Neural progenitor cell (in vitro differentiated cells): Measurements from ENCODE around the gene CEP128. TPM values are rescaled to one million over a fixed set of nuclear protein-coding genes. Genes with fewer than 3 reads are reported as not detected.

ENCODE experiments used
- DNase-seq: peaks from one replicate; pipeline ENCODE4 v3.0.0-alpha.2; 2016; ENCODE audit warnings: low spot score
- H2AFZ ChIP-seq: fragments of 200-600 bp; sonication (generic); replicated peaks from 2 replicates; pipeline ENCODE4 v1.6.1; 2016; ENCODE audit warnings: antibody characterized with exemption
- H3F3A ChIP-seq: fragments of 200-600 bp; sonication (generic); 2 replicates; pipeline ENCODE4 v1.6.1; 2016; ENCODE audit warnings: antibody characterized with exemption, low read depth
- H3K27ac ChIP-seq: fragments of 200-600 bp; sonication (generic); 2 replicates; pipeline ENCODE4 v1.5.1; 2016; ENCODE audit warnings: mild to moderate bottlenecking
- H3K27me3 ChIP-seq: fragments of 200-600 bp; sonication (generic); 2 replicates; pipeline ENCODE4 v1.6.1; 2016; ENCODE audit warnings: mild to moderate bottlenecking, moderate library complexity
- H3K36me3 ChIP-seq: fragments of 200-600 bp; sonication (generic); 2 replicates; pipeline ENCODE4 v1.5.1; 2016
- H3K4me1 ChIP-seq: fragments of 200-600 bp; sonication (generic); 2 replicates; pipeline ENCODE4 v1.6.1; 2016; ENCODE audit warnings: mixed run types
- H3K4me2 ChIP-seq: fragments of 200-600 bp; sonication (generic); 2 replicates; pipeline ENCODE4 v1.6.1; 2016
- H3K4me3 ChIP-seq: fragments of 200-600 bp; sonication (generic); 2 replicates; pipeline ENCODE4 v1.5.1; 2016
- H3K79me2 ChIP-seq: fragments of 200-600 bp; sonication (generic); 2 replicates; pipeline ENCODE4 v1.6.1; 2016; ENCODE audit warnings: low read depth
- H3K9ac ChIP-seq: fragments of 200-600 bp; sonication (generic); 2 replicates; pipeline ENCODE4 v1.6.1; 2016
- H3K9me3 ChIP-seq: fragments of 200-600 bp; sonication (generic); 2 replicates; pipeline ENCODE4 v1.5.1; 2016; ENCODE audit warnings: low read depth
- H4K20me1 ChIP-seq: fragments of 200-600 bp; sonication (generic); 2 replicates; pipeline ENCODE4 v1.6.1; 2016; ENCODE audit warnings: low read depth
- H3K27ac Mint-ChIP-seq: 3 replicates; pipeline ENCODE4 v1.8.0; 2021; ENCODE audit warnings: mixed read lengths
- H3K27me3 Mint-ChIP-seq: 2 replicates; pipeline ENCODE4 v1.8.0; 2022; ENCODE audit warnings: low read depth, mild to moderate bottlenecking, inconsistent platforms, moderate library complexity, mixed read lengths; ENCODE audit not compliant: insufficient read depth
- H3K36me3 Mint-ChIP-seq: 3 replicates; pipeline ENCODE4 v1.8.0; 2021; ENCODE audit warnings: mixed read lengths
- H3K4me1 Mint-ChIP-seq: 3 replicates; pipeline ENCODE4 v1.8.0; 2021; ENCODE audit warnings: mixed read lengths
- H3K4me3 Mint-ChIP-seq: 3 replicates; pipeline ENCODE4 v1.8.0; 2021; ENCODE audit warnings: mild to moderate bottlenecking, moderate library complexity, mixed read lengths
- H3K9me3 Mint-ChIP-seq: 3 replicates; pipeline ENCODE4 v1.8.0; 2020; ENCODE audit warnings: mixed read lengths
- EZH2 ChIP-seq: fragments of 200-600 bp; sonication (generic); IDR thresholded peaks from 2 replicates; pipeline ENCODE4 v1.6.1; 2017; ENCODE audit warnings: antibody characterized with exemption, mild to moderate bottlenecking, moderate library complexity
- EZH2phosphoT487 ChIP-seq: fragments of 200-600 bp; sonication (generic); IDR thresholded peaks from 2 replicates; pipeline ENCODE4 v1.6.1; 2017; ENCODE audit warnings: antibody characterized with exemption
- total RNA-seq: library from RNA; depleted of rRNA; stranded (reverse); fragments of >200 nt; gene quantifications from 2 replicates; pipeline ENCODE4 v1.2.3, GENCODE V29; 2015; ENCODE audit warnings: low replicate concordance
- TF ChIP-seq, protein P1 (sequence below): fragments of 200-600 bp; sonication (generic); IDR thresholded peaks from 2 replicates; pipeline ENCODE4 v1.5.1; 2017; ENCODE audit warnings: antibody characterized with exemption, mild to moderate bottlenecking

CEP128 gene
- total RNA-seq, 1 donor from 2014 or later, result 12.1 TPM

DNA sequence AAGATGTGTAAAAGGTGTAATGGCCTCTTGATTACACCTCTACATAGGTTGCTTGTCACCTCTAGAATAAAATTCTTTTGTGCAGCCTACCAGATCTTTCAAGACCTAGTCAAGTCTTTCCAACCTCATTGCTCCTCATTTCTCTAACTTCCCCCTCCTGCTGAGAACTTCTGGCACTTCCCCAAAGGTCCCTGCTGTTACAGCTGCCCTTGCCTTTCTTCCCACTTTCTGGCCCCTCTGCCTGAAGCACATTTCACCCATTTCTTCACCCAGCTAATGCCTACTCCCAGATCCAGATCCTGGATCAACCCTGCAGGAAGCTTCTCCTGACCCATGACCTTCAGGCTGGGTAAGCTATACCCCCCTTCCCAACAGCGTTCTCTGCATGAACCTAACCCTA, 15.4 kb upstream of the CEP128 start:
- H3K9me3 Mint-ChIP-seq, result no peaks in the 10 kb centered on the region
- no peak overlapping the region for H2AFZ ChIP-seq
- H4K20me1 ChIP-seq, result no peaks in the 10 kb centered on the region
- no peak overlapping the region for H3K27ac Mint-ChIP-seq
- TF ChIP-seq EZH2, result no peak
- TF ChIP-seq EZH2phosphoT487, result no peak
- TF ChIP-seq, protein P1, sequence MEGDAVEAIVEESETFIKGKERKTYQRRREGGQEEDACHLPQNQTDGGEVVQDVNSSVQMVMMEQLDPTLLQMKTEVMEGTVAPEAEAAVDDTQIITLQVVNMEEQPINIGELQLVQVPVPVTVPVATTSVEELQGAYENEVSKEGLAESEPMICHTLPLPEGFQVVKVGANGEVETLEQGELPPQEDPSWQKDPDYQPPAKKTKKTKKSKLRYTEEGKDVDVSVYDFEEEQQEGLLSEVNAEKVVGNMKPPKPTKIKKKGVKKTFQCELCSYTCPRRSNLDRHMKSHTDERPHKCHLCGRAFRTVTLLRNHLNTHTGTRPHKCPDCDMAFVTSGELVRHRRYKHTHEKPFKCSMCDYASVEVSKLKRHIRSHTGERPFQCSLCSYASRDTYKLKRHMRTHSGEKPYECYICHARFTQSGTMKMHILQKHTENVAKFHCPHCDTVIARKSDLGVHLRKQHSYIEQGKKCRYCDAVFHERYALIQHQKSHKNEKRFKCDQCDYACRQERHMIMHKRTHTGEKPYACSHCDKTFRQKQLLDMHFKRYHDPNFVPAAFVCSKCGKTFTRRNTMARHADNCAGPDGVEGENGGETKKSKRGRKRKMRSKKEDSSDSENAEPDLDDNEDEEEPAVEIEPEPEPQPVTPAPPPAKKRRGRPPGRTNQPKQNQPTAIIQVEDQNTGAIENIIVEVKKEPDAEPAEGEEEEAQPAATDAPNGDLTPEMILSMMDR, result no peak
- H3K27me3 Mint-ChIP-seq, result peaks cover 4% of the 10 kb centered on the region
- no peaks in the 10 kb centered on the region for H3K79me2 ChIP-seq
- no peaks in the 10 kb centered on the region for H3K36me3 ChIP-seq
- H3K27me3 ChIP-seq, result peaks cover 41% of the 10 kb centered on the region
- no peak overlapping the region for H3K9ac ChIP-seq
- no peaks in the 10 kb centered on the region for H3F3A ChIP-seq
- no peak overlapping the region for H3K27ac ChIP-seq
- H3K9me3 ChIP-seq, result no peaks in the 10 kb centered on the region
- H3K4me1 ChIP-seq, result no peaks in the 10 kb centered on the region
- H3K36me3 Mint-ChIP-seq, result no peaks in the 10 kb centered on the region
- peaks cover 4% of the 10 kb centered on the region for H3K4me1 Mint-ChIP-seq
- H3K4me3 Mint-ChIP-seq, result no peak overlapping the region
- H3K4me3 ChIP-seq, result no peak overlapping the region
- no peak for DNase-seq
- H3K4me2 ChIP-seq, result no peak overlapping the region

DNA sequence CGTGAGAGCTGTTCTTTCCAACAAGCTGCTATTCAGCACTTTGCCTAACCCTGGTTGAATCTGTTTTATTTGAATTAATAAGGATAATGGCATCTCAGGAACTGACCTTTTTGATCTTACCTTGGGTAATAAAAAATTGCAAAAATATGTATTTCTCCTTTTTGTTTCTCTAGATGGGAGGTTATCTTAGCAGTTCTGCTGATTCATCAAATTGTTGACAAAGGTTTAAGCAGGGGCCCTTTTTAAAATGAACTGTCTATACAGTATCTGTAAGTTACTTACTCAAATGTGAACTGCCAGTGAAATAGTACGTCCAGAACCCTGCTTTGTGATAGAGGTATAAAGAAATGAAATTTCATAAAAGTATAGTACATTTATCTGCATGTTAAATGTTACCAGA, 14.6 kb upstream of the CEP128 start:
- peaks cover 41% of the 10 kb centered on the region for H3K27me3 ChIP-seq
- Mint-ChIP-seq H3K27me3 (peaks cover 4% of the 10 kb centered on the region), H3K27ac (no peak overlapping the region), H3K4me1 (peaks cover 4% of the 10 kb centered on the region), H3K36me3 (no peaks in the 10 kb centered on the region), H3K9me3 (no peaks in the 10 kb centered on the region), H3K4me3 (peak overlapping the region; percentile 86)
- no peaks in the 10 kb centered on the region for H3K36me3 ChIP-seq
- H3K4me1 ChIP-seq, result no peaks in the 10 kb centered on the region
- no peak for DNase-seq
- H3K4me2 ChIP-seq, result no peak overlapping the region
- H3K27ac ChIP-seq, result no peak overlapping the region
- no peaks in the 10 kb centered on the region for H3F3A ChIP-seq
- no peaks in the 10 kb centered on the region for H3K9me3 ChIP-seq
- peak; percentile 20 for TF ChIP-seq EZH2
- no peak for TF ChIP-seq EZH2phosphoT487
- no peak overlapping the region for H3K9ac ChIP-seq
- H3K79me2 ChIP-seq, result no peaks in the 10 kb centered on the region
- H4K20me1 ChIP-seq, result no peaks in the 10 kb centered on the region
- H2AFZ ChIP-seq, result no peak overlapping the region
- H3K4me3 ChIP-seq, result no peak overlapping the region

DNA sequence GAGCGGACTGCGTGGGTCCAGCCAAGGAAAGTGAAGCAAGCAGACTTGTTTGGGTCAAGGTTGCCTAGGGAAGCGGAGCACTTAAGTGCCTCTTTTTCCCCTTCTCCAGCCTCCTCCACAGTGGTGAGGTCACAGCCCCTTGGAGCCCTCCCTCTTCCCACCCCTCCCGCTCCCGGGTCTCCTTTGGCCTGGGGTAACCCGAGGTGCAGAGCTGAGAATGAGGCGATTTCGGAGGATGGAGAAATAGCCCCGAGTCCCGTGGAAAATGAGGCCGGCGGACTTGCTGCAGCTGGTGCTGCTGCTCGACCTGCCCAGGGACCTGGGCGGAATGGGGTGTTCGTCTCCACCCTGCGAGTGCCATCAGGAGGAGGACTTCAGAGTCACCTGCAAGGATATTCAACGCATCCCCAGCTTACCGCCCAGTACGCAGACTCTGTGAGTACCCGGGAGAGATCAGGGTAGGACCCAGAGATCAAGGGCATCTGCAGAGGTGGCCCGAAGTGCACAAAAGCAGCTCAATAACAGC, 13.9 kb upstream of the CEP128 start, which contains the start of gene TSHR:
TSHR (plus strand) TSS at position 206 of the 526 bp plus-strand sequence; CDS start at position 266, 60 bp downstream.
- DNase-seq, result peak; percentile 23
- peak within 1 kb of the TSS; percentile 86 for H3K4me3 Mint-ChIP-seq
- no peak within 1 kb of the TSS for H3K27ac Mint-ChIP-seq

More for the DNA sequence above, 13.9 kb upstream of the CEP128 start, which contains the start of gene TSHR:
- H3K79me2 ChIP-seq, result no peaks in the 10 kb centered on the region
- no peaks in the 10 kb centered on the region for H3K4me1 ChIP-seq
- Mint-ChIP-seq H3K27me3 (peaks cover 4% of the 10 kb centered on the region), H3K9me3 (no peaks in the 10 kb centered on the region), H3K36me3 (no peaks in the 10 kb centered on the region), H3K4me1 (peaks cover 4% of the 10 kb centered on the region)
- no peaks in the 10 kb centered on the region for H3K9me3 ChIP-seq
- H4K20me1 ChIP-seq, result no peaks in the 10 kb centered on the region
- H3K9ac ChIP-seq, result no peak within 1 kb of the TSS
- H3K4me2 ChIP-seq, result peak within 1 kb of the TSS; percentile 94
- no peak within 1 kb of the TSS for H3K27ac ChIP-seq
- H2AFZ ChIP-seq, result peak within 1 kb of the TSS; percentile 83
- no peaks in the 10 kb centered on the region for H3K36me3 ChIP-seq
- peak within 1 kb of the TSS; percentile 56 for H3K4me3 ChIP-seq
- H3F3A ChIP-seq, result no peaks in the 10 kb centered on the region
- peaks cover 41% of the 10 kb centered on the region for H3K27me3 ChIP-seq
- TF ChIP-seq, protein P1, result no peak
- TF ChIP-seq EZH2 (no peak), EZH2phosphoT487 (no peak)
